Mesendoderm (in vitro differentiated cells): Measurements from ENCODE around the gene LRRC8A.
A peak's percentile ranks its signal among the peaks of the same experiment; 100 is the strongest.

ENCODE experiments used
- DNase-seq: peaks from one replicate; pipeline ENCODE4 v3.0.0; 2013
- H2AK5ac ChIP-seq: 2 replicates; pipeline ENCODE4 v1.6.1; 2013; ENCODE audit warnings: low read length, inconsistent platforms
- H2BK120ac ChIP-seq: 2 replicates; pipeline ENCODE4 v1.6.1; 2013; ENCODE audit warnings: low read depth, mild to moderate bottlenecking, low read length, moderate library complexity, mixed read lengths
- H2BK15ac ChIP-seq: replicated peaks from 2 replicates; pipeline ENCODE4 v1.6.1; 2013; ENCODE audit warnings: low read depth, mild to moderate bottlenecking, moderate library complexity
- H2BK5ac ChIP-seq: 2 replicates; pipeline ENCODE4 v1.6.1; 2013; ENCODE audit warnings: low read length, inconsistent platforms
- H3K18ac ChIP-seq: 2 replicates; pipeline ENCODE4 v1.6.1; 2013; ENCODE audit warnings: mild to moderate bottlenecking, low read length, mixed read lengths
- H3K23ac ChIP-seq: one replicate; pipeline ENCODE4 v1.6.1; 2013; ENCODE audit warnings: low read length
- H3K27ac ChIP-seq: 2 replicates; pipeline ENCODE4 v1.5.1; 2013; ENCODE audit warnings: low read depth, mild to moderate bottlenecking, inconsistent platforms, low read length, moderate library complexity
- H3K27me3 ChIP-seq: 2 replicates; pipeline ENCODE4 v1.6.1; 2013; ENCODE audit warnings: low read length, control low read depth, mild to moderate bottlenecking, inconsistent platforms; ENCODE audit not compliant: insufficient read depth, poor library complexity
- H3K36me3 ChIP-seq: 2 replicates; pipeline ENCODE4 v1.6.1; 2013; ENCODE audit warnings: low read length, inconsistent platforms; ENCODE audit not compliant: control insufficient read depth, insufficient read depth
- H3K4ac ChIP-seq: one replicate; pipeline ENCODE4 v1.6.1; 2013; ENCODE audit warnings: low read depth, mild to moderate bottlenecking, low read length, moderate library complexity
- H3K4me1 ChIP-seq: 2 replicates; pipeline ENCODE4 v1.6.1; 2013; ENCODE audit warnings: low read depth, low read length, inconsistent platforms; ENCODE audit not compliant: control insufficient read depth
- H3K4me2 ChIP-seq: 2 replicates; pipeline ENCODE4 v1.6.1; 2013; ENCODE audit warnings: low read length
- H3K4me3 ChIP-seq: 2 replicates; pipeline ENCODE4 v1.5.1; 2013; ENCODE audit warnings: mild to moderate bottlenecking, low read length
- H3K56ac ChIP-seq: one replicate; pipeline ENCODE4 v1.6.1; 2013; ENCODE audit warnings: low read length
- H3K79me1 ChIP-seq: 2 replicates; pipeline ENCODE4 v1.6.1; 2013; ENCODE audit warnings: low read length, inconsistent platforms
- H3K79me2 ChIP-seq: 2 replicates; pipeline ENCODE4 v1.6.1; 2013; ENCODE audit warnings: mild to moderate bottlenecking, low read length; ENCODE audit not compliant: control insufficient read depth, insufficient read depth
- H3K9ac ChIP-seq: 2 replicates; pipeline ENCODE4 v1.6.1; 2013; ENCODE audit warnings: low read length, inconsistent platforms
- H4K5ac ChIP-seq: one replicate; pipeline ENCODE4 v1.6.1; 2013; ENCODE audit warnings: low read length
- H4K8ac ChIP-seq: one replicate; pipeline ENCODE4 v1.6.1; 2013; ENCODE audit warnings: low read depth, mild to moderate bottlenecking, control low read depth, low read length, moderate library complexity
- WGBS: extraction: QIAGEN DNeasy Blood & Tissue Kit; methylation state at CpG from one replicate; pipeline ENCODE4 v1.1.7; 2013; ENCODE audit warnings: low lambda C conversion rate, missing lambda C conversion rate; ENCODE audit not compliant: insufficient coverage; ENCODE audit errors: extremely low coverage; 5-methylcytosine and 5-hydroxymethylcytosine counted together

The LRRC8A gene

GRCh38 chr9:128916745-128917144 lies 34.8 kb downstream of the LRRC8A start:
- no peak overlapping the region for H2BK15ac ChIP-seq
- peaks cover 4% of the 10 kb centered on the region for H3K36me3 ChIP-seq
- no CpG with 5 or more reads among the region's 11 CpGs for WGBS
- no peak overlapping the region for H2BK120ac ChIP-seq
- no peak for DNase-seq
- H3K18ac ChIP-seq = no peak overlapping the region
- H3K4me2 ChIP-seq = no peak overlapping the region
- H3K27ac ChIP-seq = no peak overlapping the region
- no peaks in the 10 kb centered on the region for H3K27me3 ChIP-seq
- H4K5ac ChIP-seq = no peak overlapping the region
- H2AK5ac ChIP-seq = no peak overlapping the region
- H3K79me2 ChIP-seq = peaks cover 18% of the 10 kb centered on the region
- peaks cover 4% of the 10 kb centered on the region for H3K4me1 ChIP-seq
- no peak overlapping the region for H3K23ac ChIP-seq
- no peak overlapping the region for H3K4me3 ChIP-seq
- H4K8ac ChIP-seq = no peak overlapping the region
- no peak overlapping the region for H3K9ac ChIP-seq
- no peak overlapping the region for H3K56ac ChIP-seq
- no peak overlapping the region for H2BK5ac ChIP-seq
- H3K4ac ChIP-seq = no peak overlapping the region
- peaks cover 15% of the 10 kb centered on the region for H3K79me1 ChIP-seq

GRCh38 chr9:128917151-128917849 lies 35.4 kb downstream of the LRRC8A start:
- peaks cover 14% of the 10 kb centered on the region for H3K79me1 ChIP-seq
- H4K8ac ChIP-seq = no peak overlapping the region
- H3K23ac ChIP-seq = no peak overlapping the region
- no peak overlapping the region for H2BK5ac ChIP-seq
- H2AK5ac ChIP-seq = no peak overlapping the region
- no peak for DNase-seq
- H2BK120ac ChIP-seq = no peak overlapping the region
- no peak overlapping the region for H4K5ac ChIP-seq
- no peak overlapping the region for H2BK15ac ChIP-seq
- H3K18ac ChIP-seq = no peak overlapping the region
- WGBS = no CpG with 5 or more reads among the region's 26 CpGs
- peaks cover 4% of the 10 kb centered on the region for H3K4me1 ChIP-seq
- H3K4me3 ChIP-seq = no peak overlapping the region
- H3K9ac ChIP-seq = no peak overlapping the region
- H3K56ac ChIP-seq = no peak overlapping the region
- H3K79me2 ChIP-seq = peaks cover 18% of the 10 kb centered on the region
- H3K4me2 ChIP-seq = no peak overlapping the region
- peaks cover 4% of the 10 kb centered on the region for H3K36me3 ChIP-seq
- H3K4ac ChIP-seq = no peak overlapping the region
- H3K27ac ChIP-seq = no peak overlapping the region
- H3K27me3 ChIP-seq = no peaks in the 10 kb centered on the region

- H3K4me1 ChIP-seq = peaks cover 4% of the 10 kb centered on the region
- no peak overlapping the region for H2AK5ac ChIP-seq
- no peak overlapping the region for H3K27ac ChIP-seq
- H2BK120ac ChIP-seq = no peak overlapping the region
- DNase-seq = no peak
- H3K79me2 ChIP-seq = peaks cover 7% of the 10 kb centered on the region
- no peak overlapping the region for H3K56ac ChIP-seq
- no peak overlapping the region for H3K9ac ChIP-seq
- H3K79me1 ChIP-seq = peaks cover 7% of the 10 kb centered on the region
- no peak overlapping the region for H3K4me2 ChIP-seq
- no CpG with 5 or more reads among the region's 2 CpGs for WGBS
- no peak overlapping the region for H4K8ac ChIP-seq
- H3K18ac ChIP-seq = no peak overlapping the region
- no peak overlapping the region for H2BK15ac ChIP-seq
- no peaks in the 10 kb centered on the region for H3K27me3 ChIP-seq
- H3K23ac ChIP-seq = no peak overlapping the region
- no peak overlapping the region for H3K4me3 ChIP-seq
- H3K36me3 ChIP-seq = peaks cover 4% of the 10 kb centered on the region
- H4K5ac ChIP-seq = no peak overlapping the region
- H2BK5ac ChIP-seq = no peak overlapping the region
- no peak overlapping the region for H3K4ac ChIP-seq
Measured at GRCh38 chr9:128918921-128919320, 37.0 kb downstream of the LRRC8A start.

GRCh38 chr9:128919402-128920089 lies 37.6 kb downstream of the LRRC8A start:
- peaks cover 3% of the 10 kb centered on the region for H3K79me1 ChIP-seq
- no peak overlapping the region for H3K18ac ChIP-seq
- no peak overlapping the region for H4K5ac ChIP-seq
- H3K4me1 ChIP-seq = peaks cover 4% of the 10 kb centered on the region
- no peak overlapping the region for H3K9ac ChIP-seq
- H3K36me3 ChIP-seq = peaks cover 4% of the 10 kb centered on the region
- no peak overlapping the region for H3K23ac ChIP-seq
- no peak overlapping the region for H3K4ac ChIP-seq
- H3K4me3 ChIP-seq = no peak overlapping the region
- no peak overlapping the region for H2BK15ac ChIP-seq
- H2BK5ac ChIP-seq = no peak overlapping the region
- H3K79me2 ChIP-seq = peaks cover 3% of the 10 kb centered on the region
- DNase-seq = no peak
- no peak overlapping the region for H4K8ac ChIP-seq
- no peak overlapping the region for H3K56ac ChIP-seq
- no peak overlapping the region for H2BK120ac ChIP-seq
- no peak overlapping the region for H2AK5ac ChIP-seq
- H3K27me3 ChIP-seq = no peaks in the 10 kb centered on the region
- H3K27ac ChIP-seq = no peak overlapping the region
- no CpG with 5 or more reads among the region's 14 CpGs for WGBS
- H3K4me2 ChIP-seq = no peak overlapping the region

GRCh38 chr9:128920381-128921058 lies 38.6 kb downstream of the LRRC8A start, which contains the start of gene PHYHD1:
Gene PHYHD1, plus strand, starts transcription at chr9:128920982. Its CDS starts 1,342 bp downstream, at chr9:128922324.
- peak within 1 kb of the TSS; percentile 10 for H3K4ac ChIP-seq
- no CpG with 5 or more reads among the region's 13 CpGs for WGBS
- no peaks in the 10 kb centered on the region for H3K27me3 ChIP-seq
- no peak within 1 kb of the TSS for H3K23ac ChIP-seq
- DNase-seq = no peak
- H2AK5ac ChIP-seq = peak within 1 kb of the TSS; percentile 10
- peaks cover 4% of the 10 kb centered on the region for H3K4me1 ChIP-seq
- H3K9ac ChIP-seq = peak within 1 kb of the TSS; percentile 85
- H3K18ac ChIP-seq = peak within 1 kb of the TSS; percentile 70
- H3K4me3 ChIP-seq = no peak within 1 kb of the TSS
- no peak within 1 kb of the TSS for H4K5ac ChIP-seq
- no peak within 1 kb of the TSS for H4K8ac ChIP-seq
- no peaks in the 10 kb centered on the region for H3K79me2 ChIP-seq
- peak within 1 kb of the TSS; percentile 81 for H3K27ac ChIP-seq
- H2BK5ac ChIP-seq = peak within 1 kb of the TSS; percentile 50
- no peak within 1 kb of the TSS for H2BK120ac ChIP-seq
- no peak within 1 kb of the TSS for H2BK15ac ChIP-seq
- H3K56ac ChIP-seq = peak within 1 kb of the TSS; percentile 91
- H3K79me1 ChIP-seq = no peaks in the 10 kb centered on the region
- peaks cover 4% of the 10 kb centered on the region for H3K36me3 ChIP-seq
- peak within 1 kb of the TSS; percentile 80 for H3K4me2 ChIP-seq
